Loucy (cell line): Measurements from ENCODE around the gene SLX4.

Experiments
- H2AFZ ChIP-seq: fragments of 200-600 bp; sonication (generic); 2 replicates; pipeline ENCODE4 v1.6.0; 2016; ENCODE audit warnings: antibody characterized with exemption, mild to moderate bottlenecking, low read length, moderate library complexity
- H3F3A ChIP-seq: fragments of 200-600 bp; 2 replicates; pipeline ENCODE4 v1.6.0; 2016; ENCODE audit warnings: antibody characterized with exemption, low read depth, mild to moderate bottlenecking
- H3K27me3 ChIP-seq: fragments of 200-600 bp; sonication (generic); 2 replicates; pipeline ENCODE4 v1.6.1; 2014; ENCODE audit warnings: low read length, mild to moderate bottlenecking; ENCODE audit not compliant: insufficient read depth, poor library complexity, severe bottlenecking
- H3K36me3 ChIP-seq: fragments of 200-600 bp; sonication (generic); 2 replicates; pipeline ENCODE4 v1.6.1; 2016; ENCODE audit warnings: low read length; ENCODE audit not compliant: insufficient read depth
- H3K4me1 ChIP-seq: fragments of 200-600 bp; sonication (generic); 2 replicates; pipeline ENCODE4 v1.5.1; 2014; ENCODE audit warnings: low read length, mild to moderate bottlenecking; ENCODE audit not compliant: insufficient read depth, poor library complexity, severe bottlenecking
- H3K4me2 ChIP-seq: fragments of 200-600 bp; sonication (generic); 2 replicates; pipeline ENCODE4 v1.6.0; 2014; ENCODE audit warnings: antibody characterized with exemption, low read length, low read depth, mild to moderate bottlenecking; ENCODE audit not compliant: poor library complexity, severe bottlenecking
- H3K4me3 ChIP-seq: fragments of 200-600 bp; sonication (generic); 2 replicates; pipeline ENCODE4 v1.5.1; 2014; ENCODE audit warnings: low read length, mild to moderate bottlenecking, mixed read lengths; ENCODE audit not compliant: poor library complexity, severe bottlenecking
- H3K79me2 ChIP-seq: fragments of 200-600 bp; sonication (generic); 2 replicates; pipeline ENCODE4 v1.6.1; 2014; ENCODE audit warnings: low read length; ENCODE audit not compliant: insufficient read depth
- H3K9ac ChIP-seq: fragments of 200-600 bp; sonication (generic); 2 replicates; pipeline ENCODE4 v1.6.0; 2014; ENCODE audit warnings: mild to moderate bottlenecking, low read depth, low read length, moderate library complexity; ENCODE audit not compliant: poor library complexity, severe bottlenecking
- H3K9me2 ChIP-seq: fragments of 200-600 bp; sonication (generic); replicated peaks from 2 replicates; pipeline ENCODE4 v1.6.1; 2016; ENCODE audit warnings: low read depth, low read length, mixed read lengths
- H3K9me3 ChIP-seq: fragments of 200-600 bp; sonication (generic); 2 replicates; pipeline ENCODE4 v1.6.1; 2014; ENCODE audit warnings: mild to moderate bottlenecking, antibody characterized with exemption, low read length, low read depth; ENCODE audit not compliant: insufficient read depth
- H4K20me1 ChIP-seq: fragments of 200-600 bp; sonication (generic); 2 replicates; pipeline ENCODE4 v1.6.0; 2014; ENCODE audit warnings: antibody characterized with exemption, low read length, mild to moderate bottlenecking; ENCODE audit not compliant: insufficient read depth, poor library complexity, severe bottlenecking
- EZH2phosphoT487 ChIP-seq: fragments of 200-600 bp; IDR thresholded peaks from 2 replicates; pipeline ENCODE4 v1.6.1; 2018; ENCODE audit warnings: antibody characterized with exemption, mild to moderate bottlenecking, moderate library complexity, borderline replicate concordance
- TF ChIP-seq, protein P1 (sequence below): fragments of 200-600 bp; sonication (generic); conservative IDR thresholded peaks from 2 replicates; pipeline ENCODE4 v1.5.1; 2014; ENCODE audit warnings: mild to moderate bottlenecking, antibody characterized with exemption, low read length

SLX4 gene

DNA sequence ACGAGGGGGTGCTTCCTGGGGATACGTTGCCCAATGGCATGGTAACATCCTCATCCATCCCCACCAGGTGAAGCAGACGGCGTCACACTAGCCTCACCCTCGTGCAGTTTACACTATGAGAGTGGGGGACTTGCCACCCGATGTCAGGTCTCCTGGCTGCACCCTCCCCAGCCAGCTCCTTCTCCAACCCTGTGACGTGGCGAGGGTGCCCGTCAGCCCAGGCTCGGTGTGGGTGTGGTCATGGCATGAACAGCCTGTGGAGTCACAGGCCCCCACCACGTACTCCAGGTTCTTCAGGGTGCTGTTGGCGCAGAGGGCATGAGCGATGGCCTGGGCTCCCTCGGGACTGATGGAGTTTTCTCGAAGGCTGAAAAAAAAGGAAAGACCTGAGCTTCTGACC lies 62.5 kb downstream of the SLX4 start:
- H3K36me3 ChIP-seq = peaks cover 36% of the 10 kb centered on the region; the same call in 1 of the 2 replicates
- TF ChIP-seq, protein P1, sequence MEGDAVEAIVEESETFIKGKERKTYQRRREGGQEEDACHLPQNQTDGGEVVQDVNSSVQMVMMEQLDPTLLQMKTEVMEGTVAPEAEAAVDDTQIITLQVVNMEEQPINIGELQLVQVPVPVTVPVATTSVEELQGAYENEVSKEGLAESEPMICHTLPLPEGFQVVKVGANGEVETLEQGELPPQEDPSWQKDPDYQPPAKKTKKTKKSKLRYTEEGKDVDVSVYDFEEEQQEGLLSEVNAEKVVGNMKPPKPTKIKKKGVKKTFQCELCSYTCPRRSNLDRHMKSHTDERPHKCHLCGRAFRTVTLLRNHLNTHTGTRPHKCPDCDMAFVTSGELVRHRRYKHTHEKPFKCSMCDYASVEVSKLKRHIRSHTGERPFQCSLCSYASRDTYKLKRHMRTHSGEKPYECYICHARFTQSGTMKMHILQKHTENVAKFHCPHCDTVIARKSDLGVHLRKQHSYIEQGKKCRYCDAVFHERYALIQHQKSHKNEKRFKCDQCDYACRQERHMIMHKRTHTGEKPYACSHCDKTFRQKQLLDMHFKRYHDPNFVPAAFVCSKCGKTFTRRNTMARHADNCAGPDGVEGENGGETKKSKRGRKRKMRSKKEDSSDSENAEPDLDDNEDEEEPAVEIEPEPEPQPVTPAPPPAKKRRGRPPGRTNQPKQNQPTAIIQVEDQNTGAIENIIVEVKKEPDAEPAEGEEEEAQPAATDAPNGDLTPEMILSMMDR = no peak
- no peak for TF ChIP-seq EZH2phosphoT487
- no peaks in the 10 kb centered on the region for H3K4me1 ChIP-seq
- no peaks in the 10 kb centered on the region for H3K27me3 ChIP-seq
- no peaks in the 10 kb centered on the region for H3K9me2 ChIP-seq
- no peak overlapping the region for H2AFZ ChIP-seq
- no peaks in the 10 kb centered on the region for H3K79me2 ChIP-seq
- H3K4me2 ChIP-seq = no peak overlapping the region
- H3K4me3 ChIP-seq = no peak overlapping the region
- H3F3A ChIP-seq = no peaks in the 10 kb centered on the region
- no peak overlapping the region for H3K9ac ChIP-seq
- H3K9me3 ChIP-seq = no peaks in the 10 kb centered on the region
- no peaks in the 10 kb centered on the region for H4K20me1 ChIP-seq

DNA sequence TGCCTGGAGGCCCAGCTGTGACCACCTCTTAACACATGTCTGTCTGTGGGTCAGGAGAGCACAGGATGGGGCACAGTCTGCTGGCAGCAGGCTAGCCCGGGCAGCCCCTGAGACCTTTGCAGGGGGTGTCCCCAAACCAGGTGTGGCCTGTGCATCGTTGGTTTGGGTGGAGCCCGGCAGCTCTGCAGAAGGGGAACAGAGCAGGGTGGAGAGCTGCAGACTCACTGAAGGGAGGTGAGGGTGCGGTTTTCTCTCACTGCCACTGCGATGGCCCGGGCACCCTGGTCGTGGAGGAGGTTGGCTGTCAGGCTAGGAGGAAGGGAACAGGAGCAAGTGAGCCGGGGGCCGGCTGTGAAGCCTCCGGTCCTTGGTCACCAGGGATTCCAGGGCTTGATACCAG lies 63.0 kb downstream of the SLX4 start:
- Histone ChIP-seq H3K36me3 (peaks cover 38% of the 10 kb centered on the region; the same call in 1 of the 2 replicates), H3K79me2 (no peaks in the 10 kb centered on the region), H3K4me1 (no peaks in the 10 kb centered on the region), H3K9ac (no peak overlapping the region), H3K9me2 (no peaks in the 10 kb centered on the region), H3K4me3 (no peak overlapping the region), H2AFZ (no peak overlapping the region), H4K20me1 (no peaks in the 10 kb centered on the region), H3K27me3 (no peaks in the 10 kb centered on the region), H3K4me2 (no peak overlapping the region), H3K9me3 (no peaks in the 10 kb centered on the region), H3F3A (no peaks in the 10 kb centered on the region)
- TF ChIP-seq, protein P1 = no peak
- TF ChIP-seq EZH2phosphoT487 = no peak

DNA sequence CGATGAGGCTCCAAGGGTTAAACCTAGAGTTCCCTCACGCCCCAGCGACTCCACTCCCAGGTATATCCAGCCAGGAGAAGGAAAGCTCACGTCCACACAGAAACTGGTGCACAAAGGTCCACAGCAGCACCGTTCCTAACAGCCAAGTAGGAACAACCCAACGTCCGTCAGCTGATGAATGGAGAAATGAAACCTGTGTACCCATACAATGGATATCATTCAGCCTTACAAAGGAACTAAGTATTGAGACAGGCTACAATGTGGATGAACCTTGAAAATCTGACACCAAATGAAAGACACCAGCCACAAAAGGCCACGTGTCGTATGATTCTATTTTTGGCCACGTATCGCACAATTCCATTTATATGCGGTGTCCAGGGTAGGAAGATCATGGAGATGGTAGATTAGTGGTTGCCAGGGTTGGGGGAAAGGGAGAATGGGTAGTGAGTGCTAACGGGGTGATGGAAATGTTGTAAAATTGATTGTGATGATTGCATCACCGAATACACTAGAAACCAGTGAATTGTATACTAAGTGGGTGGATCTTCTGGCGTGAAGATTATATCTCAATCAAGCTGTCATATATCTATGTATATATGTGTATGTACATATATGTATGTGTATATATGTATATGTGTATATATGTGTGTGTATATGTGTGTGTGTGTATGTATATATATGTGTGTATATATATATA lies 64.3 kb downstream of the SLX4 start:
- no peaks in the 10 kb centered on the region for H4K20me1 ChIP-seq
- H3F3A ChIP-seq = no peaks in the 10 kb centered on the region
- H3K4me3 ChIP-seq = no peak overlapping the region
- H3K9me2 ChIP-seq = no peaks in the 10 kb centered on the region
- no peaks in the 10 kb centered on the region for H3K4me1 ChIP-seq
- H3K9me3 ChIP-seq = no peaks in the 10 kb centered on the region
- no peak overlapping the region for H2AFZ ChIP-seq
- H3K27me3 ChIP-seq = no peaks in the 10 kb centered on the region
- no peak overlapping the region for H3K4me2 ChIP-seq
- H3K79me2 ChIP-seq = no peaks in the 10 kb centered on the region
- no peak for TF ChIP-seq EZH2phosphoT487
- TF ChIP-seq, protein P1 = no peak
- no peak overlapping the region for H3K9ac ChIP-seq
- peaks cover 38% of the 10 kb centered on the region; the same call in 1 of the 2 replicates for H3K36me3 ChIP-seq
